GDM1 (cell line): ENCODE results near the gene NNAT.

Experiments used
- DNase-seq: peaks from one replicate; lab custom pipeline; 2025; lab: John Stamatoyannopoulos, UW

NNAT gene

DNA sequence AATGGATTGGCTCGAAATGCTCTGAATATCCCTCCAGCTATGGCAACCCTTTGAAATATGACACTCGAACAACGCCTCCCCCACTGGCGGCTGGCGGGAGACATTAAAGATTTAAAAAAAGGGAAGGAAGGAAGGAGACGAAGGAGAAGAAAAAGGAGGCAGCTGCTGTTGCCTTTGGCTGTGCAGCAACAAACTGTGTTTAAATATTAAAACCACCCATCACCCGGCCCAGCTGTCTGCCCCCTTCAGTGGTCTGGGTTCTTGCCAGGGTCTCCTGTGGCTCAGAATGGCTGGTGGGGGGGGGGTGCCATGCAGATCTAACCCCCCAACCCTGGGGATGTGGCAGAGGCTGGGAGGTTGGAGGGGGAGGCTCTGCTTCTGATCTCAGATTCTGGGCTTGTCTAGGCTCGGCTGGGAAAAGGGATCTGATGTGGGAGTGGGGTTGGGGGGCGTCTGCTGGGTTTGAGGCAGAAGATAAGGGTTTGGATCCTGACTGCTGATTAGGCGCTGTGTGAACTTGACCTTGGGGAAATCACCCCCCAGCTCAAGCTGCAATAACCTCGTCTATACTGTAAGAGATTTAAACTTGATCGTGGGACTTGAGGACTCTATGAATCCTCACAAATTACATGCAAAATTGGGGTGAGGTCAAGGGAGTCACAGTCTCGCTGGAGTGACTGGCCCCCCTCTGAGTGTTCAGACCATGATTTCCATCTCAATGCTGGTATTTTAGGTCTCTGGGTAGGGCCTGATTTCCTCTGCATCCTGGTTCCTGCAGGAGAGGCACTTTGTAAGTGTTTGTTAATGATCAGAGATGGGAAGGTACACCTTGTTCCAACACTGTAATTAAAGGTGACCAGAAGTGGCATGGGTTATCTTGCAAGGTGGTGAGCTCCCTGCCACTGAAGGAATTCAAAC is 46.9 kb downstream of the NNAT start:
- peak; percentile 18 for DNase-seq

DNA sequence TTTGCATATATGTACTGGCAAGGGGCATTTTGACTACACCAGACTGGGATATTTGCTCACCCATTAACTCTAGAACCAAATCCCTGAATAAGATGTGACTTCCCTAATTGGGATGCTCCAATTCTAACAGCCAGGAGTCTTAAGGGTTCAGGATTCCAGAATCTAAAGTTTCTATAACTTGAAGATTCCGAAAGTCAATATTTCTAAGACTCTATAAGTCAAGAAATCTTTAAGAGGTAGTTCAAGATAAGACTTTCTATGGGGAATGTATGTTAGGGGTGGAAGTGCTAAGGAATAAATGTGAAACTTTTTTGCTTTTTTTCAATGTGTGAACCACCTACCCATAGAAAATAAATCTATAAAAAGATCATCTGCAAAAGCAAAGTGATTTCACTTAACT is 49.4 kb downstream of the NNAT start:
- DNase-seq = no peak

DNA sequence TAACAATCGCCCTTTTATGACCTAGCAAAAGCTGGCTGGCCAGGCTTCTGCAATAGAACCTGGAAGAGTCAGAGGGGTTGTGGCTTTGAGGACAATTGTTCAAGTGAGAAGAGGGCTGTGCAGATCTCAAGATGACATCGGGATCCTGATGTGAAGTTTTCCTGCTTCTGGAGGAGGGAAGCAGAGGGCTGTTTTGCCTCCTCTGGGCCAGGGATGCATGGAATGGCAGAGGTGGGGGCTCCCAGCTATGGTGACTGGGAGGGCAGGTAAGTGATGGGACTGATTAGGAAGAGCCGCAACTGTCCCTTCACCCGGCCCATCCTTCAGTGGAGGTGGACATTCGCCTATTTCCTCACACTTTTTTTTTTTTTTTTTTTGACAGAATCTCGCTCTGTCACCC is 50.0 kb downstream of the NNAT start:
- DNase-seq = no peak
